HepG2 (cell line): Measurements from ENCODE around the gene SLC26A5. TPM values are rescaled to one million over a fixed set of nuclear protein-coding genes. Genes with fewer than 3 reads are reported as not detected.

Experiments used
- ARNT2 ChIP-seq: sonication (generic); formaldehyde crosslinking; IDR thresholded peaks from 2 replicates; pipeline ENCODE4 v1.8.0; 2022; ENCODE audit warnings: mild to moderate bottlenecking, low read depth, missing genetic modification reagents, moderate library complexity
- DPF2 ChIP-seq: sonication (generic); formaldehyde crosslinking; IDR thresholded peaks from 2 replicates; pipeline ENCODE4 v1.4.0; 2020; ENCODE audit warnings: mild to moderate bottlenecking, low read depth, missing genetic modification reagents, borderline replicate concordance
- FOXM1 ChIP-seq: sonication (generic); formaldehyde crosslinking; IDR thresholded peaks from 2 replicates; pipeline ENCODE4 v1.5.0; 2020; ENCODE audit warnings: missing genetic modification reagents
- NAIF1 ChIP-seq: sonication (generic); formaldehyde crosslinking; IDR thresholded peaks from 2 replicates; pipeline ENCODE4 v1.5.0; 2020; ENCODE audit warnings: mild to moderate bottlenecking, missing genetic modification reagents, borderline replicate concordance
- PCBP2 ChIP-seq: fragments of 200-400 bp; formaldehyde crosslinking; optimal IDR thresholded peaks from 2 replicates; pipeline ENCODE3; 2018; ENCODE audit warnings: low read length, low read depth; ENCODE audit not compliant: poor library complexity, severe bottlenecking
- THYN1 ChIP-seq: sonication (generic); formaldehyde crosslinking; IDR thresholded peaks from 2 replicates; pipeline ENCODE4 v1.8.1; 2023; ENCODE audit warnings: low read depth, mild to moderate bottlenecking, moderate library complexity, missing genetic modification reagents, borderline replicate concordance
- ZNF230 ChIP-seq: sonication (generic); formaldehyde crosslinking; IDR thresholded peaks from 2 replicates; pipeline ENCODE4 v1.4.0; 2020; ENCODE audit warnings: mild to moderate bottlenecking, missing genetic modification reagents
- ZNF3 ChIP-seq: IDR thresholded peaks from 2 replicates; pipeline ENCODE4 v1.7.0; 2017; ENCODE audit warnings: inconsistent platforms
- ZNF33B ChIP-seq: sonication (generic); formaldehyde crosslinking; IDR thresholded peaks from 2 replicates; pipeline ENCODE4 v1.5.1; 2020; ENCODE audit warnings: mild to moderate bottlenecking, missing genetic modification reagents
- ZNF570 ChIP-seq: sonication (generic); formaldehyde crosslinking; IDR thresholded peaks from 2 replicates; pipeline ENCODE4 v1.4.0; 2020; ENCODE audit warnings: mild to moderate bottlenecking, missing genetic modification reagents, borderline replicate concordance
- ZNF619 ChIP-seq: sonication (generic); formaldehyde crosslinking; IDR thresholded peaks from 2 replicates; pipeline ENCODE4 v1.4.0; 2020; ENCODE audit warnings: mild to moderate bottlenecking, missing genetic modification reagents
- polyA plus RNA-seq, 8 experiments: library from polyadenylated mRNA; depleted of rRNA in 3 of 8; stranded (reverse) in 7 of 8; unstranded in 1 of 8; fragments of >200 nt; fragmentation: Illumina TruSeq in 4 of 8; extraction: Trizol in 4 of 8; gene quantifications; 2 replicates each; pipeline versions ENCODE4 v1.2.1 to v1.2.3, GENCODE V29; 2011 to 2016; ENCODE audit warnings: low read depth in 4 of 8, missing spikeins in 1 of 8, mixed read lengths in 1 of 8; ENCODE audit not compliant: insufficient read depth in 1 of 8
- total RNA-seq, 5 experiments: library from RNA; depleted of rRNA; stranded (reverse); fragments of >200 nt; fragmentation: Illumina TruSeq; extraction: Trizol; gene quantifications; 2 replicates each; pipeline ENCODE4 v1.2.3, GENCODE V29; 2016; ENCODE audit warnings: low read depth in 1 of 5
- TF ChIP-seq, protein P1 (sequence below): IDR thresholded peaks from 2 replicates; pipeline ENCODE4 v1.6.1; 2016; ENCODE audit warnings: mild to moderate bottlenecking, missing biosample characterization, missing genetic modification reagents
- TF ChIP-seq, protein P2 (sequence below): sonication (generic); formaldehyde crosslinking; IDR thresholded peaks from 2 replicates; pipeline ENCODE4 v1.4.0; 2020; ENCODE audit warnings: missing genetic modification reagents
- TF ChIP-seq, protein P3 (sequence below): sonication (generic); formaldehyde crosslinking; IDR thresholded peaks from 2 replicates; pipeline ENCODE4 v1.9.0; 2021; ENCODE audit warnings: missing genetic modification reagents, mild to moderate bottlenecking, borderline replicate concordance
- TF ChIP-seq, protein P4 (sequence below), 2 experiments: fragments of 450-650 bp in 1 of 2; sonication (generic) in 1 of 2; formaldehyde crosslinking in 1 of 2; IDR thresholded peaks; 2 replicates each; pipeline versions ENCODE4 v1.6.1 to v1.8.0; 2016 to 2022; ENCODE audit warnings: antibody characterized with exemption in 1 of 2, mild to moderate bottlenecking in 1 of 2, missing genetic modification reagents in 1 of 2
- TF ChIP-seq, protein P5 (sequence below): sonication (generic); formaldehyde crosslinking; IDR thresholded peaks from 2 replicates; pipeline ENCODE4 v1.5.0; 2020; ENCODE audit warnings: mild to moderate bottlenecking, low read depth, missing genetic modification reagents, borderline replicate concordance

Gene SLC26A5
- total and polyA plus RNA-seq, 2 of the 13 experiments (the other 11 are each of a cell fraction or from before 2014, with no cell fraction given), result 0.08 to 0.11 TPM

DNA sequence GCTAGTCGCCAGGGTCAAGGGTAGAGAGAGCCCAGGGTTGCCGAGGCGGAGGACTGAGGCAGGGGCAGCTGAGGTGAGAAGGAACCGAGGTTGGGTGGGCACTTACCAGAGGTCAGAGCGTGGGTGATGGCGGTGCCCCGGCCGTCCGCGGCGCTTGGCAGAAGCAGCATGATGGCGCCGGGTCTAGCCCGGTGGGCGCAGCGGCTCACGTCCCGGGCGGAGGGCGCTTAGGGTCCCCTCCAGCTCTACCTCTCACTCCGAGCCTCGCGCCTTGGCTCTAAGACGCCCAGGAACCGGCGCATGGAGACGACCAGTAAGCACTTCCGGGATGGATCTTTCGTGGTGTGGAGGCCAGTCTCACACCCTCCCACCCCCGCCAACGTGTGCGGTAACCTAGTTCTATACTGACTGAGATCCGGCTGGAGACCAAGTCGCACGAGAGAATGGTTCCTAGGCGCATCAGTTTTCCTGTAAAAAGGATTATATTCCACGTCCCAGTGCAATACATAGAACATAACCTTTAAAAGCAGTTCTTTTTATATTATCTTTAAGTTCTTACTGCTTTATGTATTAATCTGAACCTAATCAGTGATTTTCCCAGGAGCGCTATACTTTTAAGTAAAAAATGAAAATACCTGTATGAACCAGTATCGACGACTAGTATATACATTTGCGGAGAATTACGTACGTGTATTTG lies 101.4 kb downstream of the SLC26A5 start, which contains the start of gene DNAJC2 (continued):
- TF ChIP-seq, protein P1, sequence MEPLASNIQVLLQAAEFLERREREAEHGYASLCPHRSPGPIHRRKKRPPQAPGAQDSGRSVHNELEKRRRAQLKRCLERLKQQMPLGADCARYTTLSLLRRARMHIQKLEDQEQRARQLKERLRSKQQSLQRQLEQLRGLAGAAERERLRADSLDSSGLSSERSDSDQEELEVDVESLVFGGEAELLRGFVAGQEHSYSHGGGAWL (CRISPR knock-in tag), result peak; percentile 83
- TF ChIP-seq PCBP2, result no peak
- TF ChIP-seq, protein P2, sequence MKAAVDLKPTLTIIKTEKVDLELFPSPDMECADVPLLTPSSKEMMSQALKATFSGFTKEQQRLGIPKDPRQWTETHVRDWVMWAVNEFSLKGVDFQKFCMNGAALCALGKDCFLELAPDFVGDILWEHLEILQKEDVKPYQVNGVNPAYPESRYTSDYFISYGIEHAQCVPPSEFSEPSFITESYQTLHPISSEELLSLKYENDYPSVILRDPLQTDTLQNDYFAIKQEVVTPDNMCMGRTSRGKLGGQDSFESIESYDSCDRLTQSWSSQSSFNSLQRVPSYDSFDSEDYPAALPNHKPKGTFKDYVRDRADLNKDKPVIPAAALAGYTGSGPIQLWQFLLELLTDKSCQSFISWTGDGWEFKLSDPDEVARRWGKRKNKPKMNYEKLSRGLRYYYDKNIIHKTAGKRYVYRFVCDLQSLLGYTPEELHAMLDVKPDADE, result 0 out of 2 replicates have a peak, but pooled peaks have one; percentile 53
- TF ChIP-seq, protein P3, sequence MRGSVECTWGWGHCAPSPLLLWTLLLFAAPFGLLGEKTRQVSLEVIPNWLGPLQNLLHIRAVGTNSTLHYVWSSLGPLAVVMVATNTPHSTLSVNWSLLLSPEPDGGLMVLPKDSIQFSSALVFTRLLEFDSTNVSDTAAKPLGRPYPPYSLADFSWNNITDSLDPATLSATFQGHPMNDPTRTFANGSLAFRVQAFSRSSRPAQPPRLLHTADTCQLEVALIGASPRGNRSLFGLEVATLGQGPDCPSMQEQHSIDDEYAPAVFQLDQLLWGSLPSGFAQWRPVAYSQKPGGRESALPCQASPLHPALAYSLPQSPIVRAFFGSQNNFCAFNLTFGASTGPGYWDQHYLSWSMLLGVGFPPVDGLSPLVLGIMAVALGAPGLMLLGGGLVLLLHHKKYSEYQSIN (CRISPR knock-in tag), result no peak
- no peak for TF ChIP-seq ZNF33B
- peak; percentile 91 for TF ChIP-seq ARNT2 (CRISPR knock-in tag)
- TF ChIP-seq THYN1 (CRISPR knock-in tag), result no peak
- TF ChIP-seq ZNF3 (CRISPR knock-in tag), result no peak
- TF ChIP-seq NAIF1, result 0 out of 2 replicates have a peak, but pooled peaks have one; percentile 41
- TF ChIP-seq, protein P4, sequence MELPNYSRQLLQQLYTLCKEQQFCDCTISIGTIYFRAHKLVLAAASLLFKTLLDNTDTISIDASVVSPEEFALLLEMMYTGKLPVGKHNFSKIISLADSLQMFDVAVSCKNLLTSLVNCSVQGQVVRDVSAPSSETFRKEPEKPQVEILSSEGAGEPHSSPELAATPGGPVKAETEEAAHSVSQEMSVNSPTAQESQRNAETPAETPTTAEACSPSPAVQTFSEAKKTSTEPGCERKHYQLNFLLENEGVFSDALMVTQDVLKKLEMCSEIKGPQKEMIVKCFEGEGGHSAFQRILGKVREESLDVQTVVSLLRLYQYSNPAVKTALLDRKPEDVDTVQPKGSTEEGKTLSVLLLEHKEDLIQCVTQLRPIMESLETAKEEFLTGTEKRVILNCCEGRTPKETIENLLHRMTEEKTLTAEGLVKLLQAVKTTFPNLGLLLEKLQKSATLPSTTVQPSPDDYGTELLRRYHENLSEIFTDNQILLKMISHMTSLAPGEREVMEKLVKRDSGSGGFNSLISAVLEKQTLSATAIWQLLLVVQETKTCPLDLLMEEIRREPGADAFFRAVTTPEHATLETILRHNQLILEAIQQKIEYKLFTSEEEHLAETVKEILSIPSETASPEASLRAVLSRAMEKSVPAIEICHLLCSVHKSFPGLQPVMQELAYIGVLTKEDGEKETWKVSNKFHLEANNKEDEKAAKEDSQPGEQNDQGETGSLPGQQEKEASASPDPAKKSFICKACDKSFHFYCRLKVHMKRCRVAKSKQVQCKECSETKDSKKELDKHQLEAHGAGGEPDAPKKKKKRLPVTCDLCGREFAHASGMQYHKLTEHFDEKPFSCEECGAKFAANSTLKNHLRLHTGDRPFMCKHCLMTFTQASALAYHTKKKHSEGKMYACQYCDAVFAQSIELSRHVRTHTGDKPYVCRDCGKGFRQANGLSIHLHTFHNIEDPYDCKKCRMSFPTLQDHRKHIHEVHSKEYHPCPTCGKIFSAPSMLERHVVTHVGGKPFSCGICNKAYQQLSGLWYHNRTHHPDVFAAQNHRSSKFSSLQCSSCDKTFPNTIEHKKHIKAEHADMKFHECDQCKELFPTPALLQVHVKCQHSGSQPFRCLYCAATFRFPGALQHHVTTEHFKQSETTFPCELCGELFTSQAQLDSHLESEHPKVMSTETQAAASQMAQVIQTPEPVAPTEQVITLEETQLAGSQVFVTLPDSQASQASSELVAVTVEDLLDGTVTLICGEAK (IDR thresholded peaks at IDR 0.05), result peak; percentile 71
- TF ChIP-seq, protein P4 (CRISPR knock-in tag; IDR thresholded peaks at IDR 0.05), result peak; percentile 55; the same call in 1 of the 2 replicates
- TF ChIP-seq FOXM1 (CRISPR knock-in tag), result no peak
- TF ChIP-seq ZNF619 (CRISPR knock-in tag), result no peak
- TF ChIP-seq DPF2, result no peak
- no peak for TF ChIP-seq ZNF570 (CRISPR knock-in tag)
- 0 out of 2 replicates have a peak, but pooled peaks have one; percentile 46 for TF ChIP-seq ZNF230 (CRISPR knock-in tag)
- TF ChIP-seq, protein P5, sequence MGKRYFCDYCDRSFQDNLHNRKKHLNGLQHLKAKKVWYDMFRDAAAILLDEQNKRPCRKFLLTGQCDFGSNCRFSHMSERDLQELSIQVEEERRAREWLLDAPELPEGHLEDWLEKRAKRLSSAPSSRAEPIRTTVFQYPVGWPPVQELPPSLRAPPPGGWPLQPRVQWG (CRISPR knock-in tag), result no peak
